ENCODE results near the gene REG4.

REG4 gene

GRCh38 chr1:119822406-119822805 is 11.1 kb upstream of the REG4 start:
- Histone ChIP-seq H3K4me1 (ENCODE audit: control insufficient read depth, insufficient read depth, low read length) (no peaks in the 10 kb centered on the region), H3K36me3 (ENCODE audit: control insufficient read depth in 2 of 2, insufficient read depth in 1 of 2, low read length in 2 of 2) (no peaks in the 10 kb centered on the region), H3K4me3 (ENCODE audit: low read depth, low read length) (no peak overlapping the region), H3K9me3 (ENCODE audit: control insufficient read depth, insufficient read depth, low read depth, low read length) (no peaks in the 10 kb centered on the region), H3K27ac (ENCODE audit: extremely low read depth, low read depth, low read length) (no peak overlapping the region)
- TF ChIP-seq ZNF350 (tag by site-specific recombination; IDR thresholded peaks at IDR 0.05) (no peak), ZNF157 (tag by site-specific recombination; IDR thresholded peaks at IDR 0.05) (no peak), ZNF423 (tag by site-specific recombination; IDR thresholded peaks at IDR 0.05) (no peak), ZNF274 (IDR thresholded peaks at IDR 0.05; ENCODE audit: low read length) (no peak), ZNF274 (tag by site-specific recombination; IDR thresholded peaks at IDR 0.05; ENCODE audit: borderline replicate concordance) (no peak)
- ChIA-PET CTCF (interaction anchor here (1.4 to 5.5 kb wide), 2 partner anchors 13 to 15 kb away, joined by 6 to 28 read pairs; no protein-coding TSS in a partner anchor), POLR2A (no interaction called here)

GRCh38 chr1:119818181-119818580 is 6.9 kb upstream of the REG4 start:
- no peaks in the 10 kb centered on the region for H3K4me1 ChIP-seq (ENCODE audit: control insufficient read depth, insufficient read depth, low read length)
- TF ChIP-seq REST (tag by site-specific recombination; IDR thresholded peaks at IDR 0.05) (peak; percentile 58), SP3 (tag by site-specific recombination; IDR thresholded peaks at IDR 0.05) (no peak), ZNF10 (tag by site-specific recombination; IDR thresholded peaks at IDR 0.05) (no peak)
- H3K9me3 ChIP-seq (ENCODE audit: control insufficient read depth, insufficient read depth, low read depth, low read length): no peaks in the 10 kb centered on the region
- ChIA-PET POLR2A (no interaction called here), CTCF (interaction anchor here (0.6 to 1.6 kb wide), 4 partner anchors 9 to 25 kb away, joined by 3 to 7 read pairs (median 4); no protein-coding TSS in a partner anchor)
- H3K4me3 ChIP-seq (ENCODE audit: low read depth, low read length): no peak overlapping the region
- H3K36me3 ChIP-seq (ENCODE audit: control insufficient read depth in 2 of 2, insufficient read depth in 1 of 2, low read length in 2 of 2): no peaks in the 10 kb centered on the region
- no peak overlapping the region for H3K27ac ChIP-seq (ENCODE audit: extremely low read depth, low read depth, low read length)

GRCh38 chr1:119816407-119816806 is 5.1 kb upstream of the REG4 start:
- no peaks in the 10 kb centered on the region for H3K4me1 ChIP-seq (ENCODE audit: control insufficient read depth, insufficient read depth, low read length)
- CTCF ChIA-PET: no interaction called here
- H3K36me3 ChIP-seq (ENCODE audit: control insufficient read depth in 2 of 2, insufficient read depth in 1 of 2, low read length in 2 of 2): no peaks in the 10 kb centered on the region
- no peak overlapping the region for H3K27ac ChIP-seq (ENCODE audit: extremely low read depth, low read depth, low read length)
- no peaks in the 10 kb centered on the region for H3K9me3 ChIP-seq (ENCODE audit: control insufficient read depth, insufficient read depth, low read depth, low read length)
- no peak overlapping the region for H3K4me3 ChIP-seq (ENCODE audit: low read depth, low read length)
- POLR2A ChIA-PET: no interaction called here
- peak; percentile 72 for TF ChIP-seq ZIC2 (tag by site-specific recombination; IDR thresholded peaks at IDR 0.05)
- peak; percentile 21; the same call in 1 of the 2 replicates for TF ChIP-seq HIC1 (tag by site-specific recombination; IDR thresholded peaks at IDR 0.05)
- peak; percentile 65; the same call in 1 of the 2 replicates for TF ChIP-seq TRIM28 (IDR thresholded peaks at IDR 0.05; ENCODE audit: borderline replicate concordance, low read length)
- TF ChIP-seq ZNF558 (tag by site-specific recombination; IDR thresholded peaks at IDR 0.05): no peak
- 0 out of 2 replicates have a peak, but pooled peaks have one; percentile 17 for TF ChIP-seq ZNF10 (tag by site-specific recombination; IDR thresholded peaks at IDR 0.05)

- no peak overlapping the region for H3K27ac ChIP-seq (ENCODE audit: extremely low read depth, low read depth, low read length)
- H3K36me3 ChIP-seq (ENCODE audit: control insufficient read depth in 2 of 2, insufficient read depth in 1 of 2, low read length in 2 of 2): no peaks in the 10 kb centered on the region
- no peak overlapping the region for H3K4me3 ChIP-seq (ENCODE audit: low read depth, low read length)
- no peaks in the 10 kb centered on the region for H3K4me1 ChIP-seq (ENCODE audit: control insufficient read depth, insufficient read depth, low read length)
- ChIA-PET CTCF (interaction anchor here (0.5 to 0.9 kb wide), 4 partner anchors 11 to 1629 kb away, joined by 3 to 4 read pairs (median 4); no protein-coding TSS in a partner anchor), POLR2A (interaction anchor here (0.5 kb wide), 1 partner anchor 432 kb away, joined by 5 read pairs; no protein-coding TSS in a partner anchor)
- no peaks in the 10 kb centered on the region for H3K9me3 ChIP-seq (ENCODE audit: control insufficient read depth, insufficient read depth, low read depth, low read length)
- TF ChIP-seq ZSCAN18 (tag by site-specific recombination; IDR thresholded peaks at IDR 0.05) (no peak), ZNF580 (tag by site-specific recombination; IDR thresholded peaks at IDR 0.05) (no peak), SP7 (tag by site-specific recombination; IDR thresholded peaks at IDR 0.05) (no peak), ZNF654 (tag by site-specific recombination; IDR thresholded peaks at IDR 0.05; ENCODE audit: low read depth) (no peak), ZNF555 (tag by site-specific recombination; conservative IDR thresholded peaks at IDR 0.05) (no peak), ZNF449 (tag by site-specific recombination; IDR thresholded peaks at IDR 0.05) (no peak), ZBTB17 (tag by site-specific recombination; IDR thresholded peaks at IDR 0.05) (no peak), ZNF48 (tag by site-specific recombination; IDR thresholded peaks at IDR 0.05) (no peak)
These were observed 4.7 kb upstream of the REG4 start for GRCh38 chr1:119815928-119816327.

Measured in HEK293 (cell line).